Neural cell (in vitro differentiated cells): ENCODE data around the gene PDE11A. TPM values are rescaled to one million over a fixed set of nuclear protein-coding genes. Genes with fewer than 3 reads are reported as not detected.

ENCODE experiments used
- H2AFZ ChIP-seq: fragments of 200-600, 300-800 bp; sonication (generic), shearing (Covaris generic); 2 replicates; pipeline ENCODE4 v1.6.0; 2014; ENCODE audit warnings: low read depth, mild to moderate bottlenecking, antibody characterized with exemption, low read length, moderate library complexity
- H3F3A ChIP-seq: fragments of 200-600 bp; shearing (Covaris generic); 2 replicates; pipeline ENCODE4 v1.6.1; 2016; ENCODE audit warnings: mild to moderate bottlenecking, moderate library complexity, mixed read lengths, antibody characterized with exemption, low read length; ENCODE audit not compliant: insufficient read depth, poor library complexity, severe bottlenecking
- H3K27ac ChIP-seq: fragments of 200-600, 300-800 bp; sonication (generic), shearing (Covaris generic); 2 replicates; pipeline ENCODE4 v1.5.1; 2014; ENCODE audit warnings: mild to moderate bottlenecking, low read length, moderate library complexity
- H3K27me3 ChIP-seq: fragments of 300-800, 200-600 bp; sonication (generic), shearing (Covaris generic); 2 replicates; pipeline ENCODE4 v1.6.0; 2014; ENCODE audit warnings: mild to moderate bottlenecking, low read depth, low read length, moderate library complexity; ENCODE audit not compliant: insufficient read depth
- H3K36me3 ChIP-seq: fragments of 300-800, 200-600 bp; sonication (generic), shearing (Covaris generic); 2 replicates; pipeline ENCODE4 v1.5.1; 2014; ENCODE audit warnings: mild to moderate bottlenecking, antibody characterized with exemption, low read length, moderate library complexity; ENCODE audit not compliant: insufficient read depth
- H3K4me2 ChIP-seq: fragments of 300-800, 200-600 bp; sonication (generic), shearing (Covaris generic); 2 replicates; pipeline ENCODE4 v1.6.0; 2014; ENCODE audit warnings: mild to moderate bottlenecking, low read length
- H3K4me3 ChIP-seq: fragments of 300-800, 200-600 bp; sonication (generic), shearing (Covaris generic); 2 replicates; pipeline ENCODE4 v1.5.1; 2014; ENCODE audit warnings: mild to moderate bottlenecking, low read length, moderate library complexity
- H3K79me2 ChIP-seq: fragments of 200-600 bp; shearing (Covaris generic); replicated peaks from 2 replicates; pipeline ENCODE4 v1.6.0; 2014; ENCODE audit warnings: mild to moderate bottlenecking, low read length, moderate library complexity; ENCODE audit not compliant: insufficient read depth
- H3K9ac ChIP-seq: fragments of 300-800, 200-600 bp; sonication (generic), shearing (Covaris generic); 2 replicates; pipeline ENCODE4 v1.6.1; 2016; ENCODE audit warnings: mild to moderate bottlenecking, low read length, mixed read lengths
- H3K9me2 ChIP-seq: fragments of 200-600 bp; shearing (Covaris generic); 2 replicates; pipeline ENCODE4 v1.6.1; 2016; ENCODE audit warnings: mild to moderate bottlenecking, low read length, mixed read lengths; ENCODE audit not compliant: insufficient read depth
- H3K9me3 ChIP-seq: fragments of 200-600, 300-800 bp; sonication (generic), shearing (Covaris generic); 2 replicates; pipeline ENCODE4 v1.6.1; 2016; ENCODE audit warnings: mild to moderate bottlenecking, mixed run types, low read length, moderate library complexity, mixed read lengths
- H4K20me1 ChIP-seq: fragments of 200-600 bp; shearing (Covaris generic); 2 replicates; pipeline ENCODE4 v1.6.1; 2016; ENCODE audit warnings: mild to moderate bottlenecking, mixed run types; ENCODE audit not compliant: insufficient read depth
- CTCF ChIP-seq: fragments of 450-650 bp; IDR thresholded peaks from 2 replicates; pipeline ENCODE4 v1.5.1; 2014; ENCODE audit warnings: antibody characterized with exemption, mild to moderate bottlenecking, moderate library complexity; ENCODE audit not compliant: poor library complexity, severe bottlenecking
- EP300 ChIP-seq: fragments of 450-650 bp; conservative IDR thresholded peaks from 2 replicates; pipeline ENCODE4 v1.6.1; 2014; ENCODE audit warnings: antibody characterized with exemption, mild to moderate bottlenecking, moderate library complexity; ENCODE audit not compliant: poor library complexity, severe bottlenecking
- EZH2 ChIP-seq: fragments of 200-600, 300-800 bp; shearing (Covaris generic), sonication (generic); IDR thresholded peaks from 2 replicates; pipeline ENCODE4 v1.6.1; 2014; ENCODE audit warnings: antibody characterized with exemption, low read length, borderline replicate concordance, mild to moderate bottlenecking; ENCODE audit not compliant: insufficient read depth, poor library complexity, severe bottlenecking
- MXI1 ChIP-seq: fragments of 450-650 bp; conservative IDR thresholded peaks from 2 replicates; pipeline ENCODE4 v1.6.1; 2014; ENCODE audit warnings: antibody characterized with exemption, mild to moderate bottlenecking; ENCODE audit not compliant: poor library complexity, severe bottlenecking
- POLR2AphosphoS5 ChIP-seq: IDR thresholded peaks from 2 replicates; pipeline ENCODE4 v1.6.1; 2012
- RAD21 ChIP-seq: fragments of 450-650 bp; conservative IDR thresholded peaks from 2 replicates; pipeline ENCODE4 v1.6.1; 2014; ENCODE audit warnings: antibody characterized with exemption, mild to moderate bottlenecking, moderate library complexity
- REST ChIP-seq: IDR thresholded peaks from 2 replicates; pipeline ENCODE4 v1.6.1; 2012; ENCODE audit warnings: borderline replicate concordance
- SMC3 ChIP-seq: fragments of 450-650 bp; conservative IDR thresholded peaks from 2 replicates; pipeline ENCODE4 v1.6.1; 2014; ENCODE audit warnings: antibody characterized with exemption, mild to moderate bottlenecking, moderate library complexity; ENCODE audit not compliant: poor library complexity
- TAF1 ChIP-seq: IDR thresholded peaks from 2 replicates; pipeline ENCODE4 v1.6.1; 2012; ENCODE audit warnings: low read depth
- polyA plus RNA-seq: library from polyadenylated mRNA; depleted of rRNA; stranded (reverse); fragments of >200 nt; gene quantifications from 2 replicates; pipeline ENCODE4 v1.2.3, GENCODE V29; 2014

The PDE11A gene
- polyA plus RNA-seq, 1 donor from 2014 or later = 0.89 TPM

DNA sequence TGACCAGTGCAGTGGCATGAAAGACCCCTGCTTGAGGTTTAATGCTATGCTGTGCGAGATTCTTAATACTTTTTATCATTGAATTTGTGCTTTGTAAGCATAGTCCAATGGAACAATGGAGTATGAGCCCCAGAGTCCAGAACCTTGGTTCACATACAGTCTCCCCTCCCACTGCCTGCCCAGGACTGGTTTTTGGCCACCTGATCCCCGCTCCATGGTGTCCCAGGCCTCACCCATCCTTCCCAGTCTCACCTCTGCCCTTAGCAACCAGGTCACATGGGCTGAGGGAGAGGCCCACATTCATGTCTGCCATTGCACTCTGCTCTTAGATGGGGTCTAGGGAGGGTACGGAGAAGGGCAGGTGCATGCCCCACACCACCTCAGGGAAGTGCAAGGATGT is 6.3 kb downstream of the PDE11A start:
- Histone ChIP-seq H3K36me3 (no peaks in the 10 kb centered on the region), H3K79me2 (no peaks in the 10 kb centered on the region), H3K27me3 (no peaks in the 10 kb centered on the region), H3F3A (no peaks in the 10 kb centered on the region), H2AFZ (no peak overlapping the region), H3K9ac (no peak overlapping the region), H3K4me3 (no peak overlapping the region), H3K27ac (no peak overlapping the region), H4K20me1 (no peaks in the 10 kb centered on the region), H3K4me2 (no peak overlapping the region), H3K9me3 (no peaks in the 10 kb centered on the region), H3K9me2 (no peaks in the 10 kb centered on the region)
- TF ChIP-seq EP300 (no peak), CTCF (no peak), TAF1 (no peak), MXI1 (no peak), SMC3 (no peak), REST (no peak), RAD21 (no peak), POLR2AphosphoS5 (no peak), EZH2 (no peak)

GRCh38 chr2:178059681-178060080 is 12.9 kb downstream of the PDE11A start:
- no peak overlapping the region for H3K4me2 ChIP-seq
- no peak overlapping the region for H3K9ac ChIP-seq
- H3K4me3 ChIP-seq = no peak overlapping the region
- TF ChIP-seq MXI1 (no peak), SMC3 (no peak), REST (no peak), RAD21 (no peak), POLR2AphosphoS5 (no peak), EZH2 (no peak), TAF1 (no peak), EP300 (no peak), CTCF (no peak)
- H3K9me2 ChIP-seq = no peaks in the 10 kb centered on the region
- H3K27ac ChIP-seq = no peak overlapping the region
- no peaks in the 10 kb centered on the region for H3K36me3 ChIP-seq
- no peaks in the 10 kb centered on the region for H3F3A ChIP-seq
- H3K79me2 ChIP-seq = no peaks in the 10 kb centered on the region
- H3K9me3 ChIP-seq = no peaks in the 10 kb centered on the region
- H3K27me3 ChIP-seq = no peaks in the 10 kb centered on the region
- no peak overlapping the region for H2AFZ ChIP-seq
- H4K20me1 ChIP-seq = no peaks in the 10 kb centered on the region
